Kidney (tissue), 14 donors: ENCODE results near the gene FARP2. TPM values are rescaled to one million over a fixed set of nuclear protein-coding genes. Genes with fewer than 3 reads are reported as not detected.

Source experiments
- DNase-seq, 5 donors: peaks; one replicate each; pipeline ENCODE4 v3.0.0-alpha.2; 2013 to 2020
- FAIRE-seq: peaks from 2 replicates; lab custom pipeline; 2012; peaks lifted over from hg19 to GRCh38; lab: Jason Lieb, UNC
- H3K27ac ChIP-seq, 2 donors: one replicate each; pipeline ENCODE4 v1.7.0; 2013; ENCODE audit warnings: low read depth in 2 of 2, low read length in 2 of 2, inconsistent platforms in 1 of 2
- H3K27me3 ChIP-seq: one replicate; pipeline ENCODE4 v1.7.1; 2013; ENCODE audit warnings: low read length, inconsistent platforms; ENCODE audit not compliant: control insufficient read depth, insufficient read depth
- H3K36me3 ChIP-seq, 3 donors: one replicate each; pipeline versions ENCODE4 v1.7.0 to v1.7.1; 2013; ENCODE audit warnings: low read length in 3 of 3, control low read depth in 1 of 3, inconsistent platforms in 1 of 3; ENCODE audit not compliant: insufficient read depth in 3 of 3, control insufficient read depth in 2 of 3
- H3K4me1 ChIP-seq, 3 donors: one replicate each; pipeline versions ENCODE4 v1.7.0 to v1.7.1; 2013; ENCODE audit warnings: low read length in 3 of 3, inconsistent platforms in 1 of 3, low read depth in 1 of 3; ENCODE audit not compliant: control insufficient read depth in 2 of 3, insufficient read depth in 2 of 3
- H3K4me3 ChIP-seq, 3 donors: one replicate each; pipeline versions ENCODE4 v1.7.0 to v1.8.1; 2013; ENCODE audit warnings: low read length in 3 of 3, control low read depth in 1 of 3, inconsistent platforms in 1 of 3
- H3K9ac ChIP-seq, 3 donors: one replicate each; pipeline versions ENCODE4 v1.7.0 to v1.7.1; 2013; ENCODE audit warnings: low read length in 3 of 3, control low read depth in 1 of 3, inconsistent platforms in 1 of 3
- H3K9me3 ChIP-seq, 3 donors: one replicate each; pipeline versions ENCODE4 v1.7.0 to v1.7.1; 2013; ENCODE audit warnings: low read length in 3 of 3, control low read depth in 1 of 3, inconsistent platforms in 1 of 3; ENCODE audit not compliant: control insufficient read depth in 2 of 3, insufficient read depth in 1 of 3
- CTCF ChIP-seq: IDR thresholded peaks from 3 replicates; pipeline ENCODE4 v1.5.1; 2012; ENCODE audit warnings: mild to moderate bottlenecking, moderate library complexity, borderline replicate concordance; ENCODE audit not compliant: insufficient read depth; ENCODE audit errors: extremely low read depth
- intact Hi-C: fragments of 100-400 bp; cut with DNase I; formaldehyde crosslinking; loops from one replicate; pipeline ENCODE4 v1.11.1; 2022
- polyA plus RNA-seq: library from polyadenylated mRNA; stranded (reverse); fragments of 350-450 nt; fragmentation: Illumina TruSeq; extraction: RNeasy Lipid Tissue Mini Kit (QIAGEN cat#74804); gene quantifications from one replicate; pipeline ENCODE4 v1.2.3, GENCODE V29; 2014; ENCODE audit warnings: low read depth, low replicate concordance; ENCODE audit not compliant: insufficient read depth
- total RNA-seq: library from RNA; stranded (reverse); fragmentation: NEBNext Ultra II Directional; extraction: Animal tissue kit (Norgen Biotek cat#: 25700); gene quantifications from one replicate; pipeline ENCODE4 v1.2.1, GENCODE V29; 2021
- donor health status: control.
- donor health status: control.
- donor health status: control.
- donor health status: control.
- donor health status: control.
- donor health status: DM: yes; HTN: yes; CAD: no.
- donor health status: Normal renal cell carcinoma (clear cell type).

Gene FARP2
- total and polyA plus RNA-seq, 2 donors from 2014 or later = 20.3 to 50.5 TPM

- FAIRE-seq (no peak), DNase-seq (no peak)
- Histone ChIP-seq H3K9ac (no peak overlapping the region), H3K27ac (no peak overlapping the region), H3K27me3 (no peaks in the 10 kb centered on the region), H3K4me3 (no peak overlapping the region), H3K36me3 (peaks cover 0 to 4% (median 4%) of the 10 kb centered on the region in 3 donors), H3K9me3 (no peaks in the 10 kb centered on the region), H3K4me1 (peaks cover 0 to 4% (median 0%) of the 10 kb centered on the region in 3 donors)
- intact Hi-C loops = no loop called here
- TF ChIP-seq CTCF = no peak
Measured at GRCh38 chr2:241501099-241501541, 145.0 kb downstream of the FARP2 start.

GRCh38 chr2:241501551-241501950 is 145.5 kb downstream of the FARP2 start:
- H3K4me1 ChIP-seq = peaks cover 0 to 4% (median 0%) of the 10 kb centered on the region in 3 donors
- no peak overlapping the region for H3K4me3 ChIP-seq
- no peak overlapping the region for H3K27ac ChIP-seq
- no peak for DNase-seq
- H3K9ac ChIP-seq = no peak overlapping the region
- intact Hi-C loops = no loop called here
- H3K27me3 ChIP-seq = no peaks in the 10 kb centered on the region
- H3K9me3 ChIP-seq = no peaks in the 10 kb centered on the region
- no peak for FAIRE-seq
- TF ChIP-seq CTCF = no peak
- H3K36me3 ChIP-seq = peaks cover 0 to 4% (median 4%) of the 10 kb centered on the region in 3 donors

GRCh38 chr2:241502281-241502680 is 146.2 kb downstream of the FARP2 start:
- TF ChIP-seq CTCF = no peak
- H3K27me3 ChIP-seq = no peaks in the 10 kb centered on the region
- peaks cover 0 to 10% (median 0%) of the 10 kb centered on the region in 3 donors for H3K4me1 ChIP-seq
- no peak overlapping the region for H3K9ac ChIP-seq
- H3K9me3 ChIP-seq = no peaks in the 10 kb centered on the region
- intact Hi-C loops = no loop called here
- H3K27ac ChIP-seq = no peak overlapping the region
- no peak for DNase-seq
- H3K36me3 ChIP-seq = peaks cover 0 to 4% (median 4%) of the 10 kb centered on the region in 3 donors
- H3K4me3 ChIP-seq = no peak overlapping the region
- FAIRE-seq = no peak
